Umbilical cord (tissue), 2 donors: ENCODE data around the gene TNFAIP8L3. TPM values are rescaled to one million over a fixed set of nuclear protein-coding genes. Genes with fewer than 3 reads are reported as not detected.

Experiments
- DNase-seq: peaks from one replicate; pipeline ENCODE4 v3.0.0-alpha.2; 2015; ENCODE audit warnings: low spot score
- total RNA-seq: library from RNA; depleted of rRNA; stranded (reverse); fragments of >200 nt; gene quantifications from one replicate; pipeline ENCODE4 v1.2.3, GENCODE V29; 2014; ENCODE audit warnings: low replicate concordance; ENCODE audit not compliant: insufficient read depth

Gene TNFAIP8L3
- total RNA-seq, 1 donor from 2014 or later = 6.3 TPM

- no peak for DNase-seq
Measured at GRCh38 chr15:51117270-51117669, 22.6 kb upstream of the TNFAIP8L3 start.

- DNase-seq = no peak
Measured at GRCh38 chr15:51114437-51115119, 19.9 kb upstream of the TNFAIP8L3 start.

- no peak for DNase-seq
Measured at GRCh38 chr15:51112078-51112477, 17.4 kb upstream of the TNFAIP8L3 start.

GRCh38 chr15:51111061-51111460 lies 16.4 kb upstream of the TNFAIP8L3 start:
- no peak for DNase-seq

GRCh38 chr15:51110171-51110570 lies 15.5 kb upstream of the TNFAIP8L3 start:
- DNase-seq = no peak

DNA sequence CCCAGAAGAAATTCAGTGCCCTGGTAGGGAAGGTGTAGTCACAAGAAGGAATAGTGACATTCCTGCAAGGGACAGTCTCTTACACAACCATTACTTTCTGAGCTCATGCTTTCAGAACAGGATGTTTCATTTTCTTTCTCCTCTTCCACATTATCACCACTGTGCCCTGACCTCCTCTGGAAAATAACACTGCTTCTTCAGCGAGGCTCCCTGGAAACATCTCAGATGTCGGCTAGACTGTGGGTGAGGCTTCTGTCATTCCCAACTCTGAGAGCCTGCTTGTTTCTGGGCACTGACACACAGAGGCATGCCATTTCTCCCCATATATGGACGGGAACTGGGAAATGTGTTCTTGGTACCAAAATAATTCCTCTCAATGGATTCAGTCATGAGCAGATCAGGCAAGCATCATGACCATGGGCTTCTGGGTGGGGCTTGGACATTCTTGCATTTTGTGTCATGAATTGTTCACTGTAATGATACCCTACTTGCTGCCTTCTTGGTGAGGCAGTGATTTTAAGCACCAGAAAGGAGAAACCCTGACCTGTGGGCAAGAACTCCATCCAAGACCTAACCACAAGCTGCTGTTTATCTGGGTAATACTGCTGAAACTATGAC lies 14.3 kb upstream of the TNFAIP8L3 start:
- DNase-seq = peak; percentile 49

GRCh38 chr15:51107612-51108011 lies 12.9 kb upstream of the TNFAIP8L3 start:
- DNase-seq = no peak

- no peak for DNase-seq
Measured at GRCh38 chr15:51106481-51106880, 11.8 kb upstream of the TNFAIP8L3 start.

DNA sequence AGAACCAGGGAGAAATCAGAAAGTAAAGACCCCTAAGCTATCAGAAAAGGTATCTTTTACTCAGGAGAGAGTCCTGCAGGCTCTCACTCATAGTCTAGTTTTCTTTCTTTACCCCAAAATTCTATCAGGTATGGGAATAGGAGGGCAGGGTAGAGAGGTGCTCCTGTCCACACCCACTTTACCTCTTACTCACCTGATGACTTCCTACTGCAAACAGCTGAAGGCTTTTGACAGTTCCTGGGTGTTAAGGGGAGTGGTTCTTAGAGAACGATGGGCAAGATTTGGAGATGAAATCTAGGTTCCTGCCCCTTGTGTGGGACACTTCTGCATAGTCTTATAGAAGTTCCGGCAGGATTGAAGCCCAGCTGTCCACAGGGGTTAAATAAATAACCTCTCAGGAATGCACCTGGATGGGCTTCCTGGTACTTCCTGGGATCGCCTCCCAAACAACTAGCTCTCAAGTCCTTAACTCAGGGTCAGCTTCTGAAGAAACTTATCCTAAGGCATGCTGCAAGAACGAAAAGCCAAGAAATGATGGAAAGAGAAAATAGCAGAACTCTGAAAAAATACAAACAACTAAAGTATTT lies 10.8 kb upstream of the TNFAIP8L3 start:
- DNase-seq = no peak

DNA sequence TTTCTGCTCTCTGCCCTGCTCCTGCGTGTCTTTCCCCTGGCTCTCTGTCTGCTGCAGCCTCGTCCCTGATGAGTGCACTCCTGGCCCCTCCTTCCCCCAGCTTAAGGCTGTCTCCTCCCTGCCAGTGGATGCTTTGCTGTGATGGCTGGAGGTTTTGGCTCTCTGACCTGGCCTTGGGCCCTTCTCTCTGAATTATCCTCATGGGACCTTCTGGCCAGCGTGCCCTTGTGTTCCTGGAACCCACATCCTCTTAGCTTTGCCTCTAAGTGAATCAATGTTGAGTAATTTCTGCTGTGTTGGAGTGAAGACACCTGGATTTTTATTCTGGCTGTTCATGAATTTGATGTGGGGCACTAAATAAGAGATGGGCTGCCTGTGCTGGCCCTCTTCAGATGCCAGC lies 9.8 kb upstream of the TNFAIP8L3 start:
- DNase-seq = peak; percentile 40

DNA sequence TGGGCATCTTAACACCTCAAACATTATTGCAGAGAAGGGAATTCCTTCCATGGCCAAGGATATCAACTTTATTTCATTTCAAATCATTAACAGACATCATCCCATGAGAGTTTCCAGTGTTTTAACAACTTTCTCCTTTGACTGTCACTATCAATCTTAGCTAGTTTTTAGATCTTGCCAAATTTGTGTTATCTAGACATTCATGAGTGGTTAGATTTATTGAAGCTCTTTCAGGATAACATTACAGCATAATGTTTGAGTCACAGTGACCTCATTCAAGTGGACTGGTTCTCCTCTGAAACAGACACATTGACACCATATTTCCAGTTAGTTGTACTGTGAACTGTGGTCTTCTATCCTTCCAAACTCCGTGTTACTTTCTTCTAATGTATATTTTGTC lies 8.6 kb upstream of the TNFAIP8L3 start:
- peak; percentile 70 for DNase-seq

DNA sequence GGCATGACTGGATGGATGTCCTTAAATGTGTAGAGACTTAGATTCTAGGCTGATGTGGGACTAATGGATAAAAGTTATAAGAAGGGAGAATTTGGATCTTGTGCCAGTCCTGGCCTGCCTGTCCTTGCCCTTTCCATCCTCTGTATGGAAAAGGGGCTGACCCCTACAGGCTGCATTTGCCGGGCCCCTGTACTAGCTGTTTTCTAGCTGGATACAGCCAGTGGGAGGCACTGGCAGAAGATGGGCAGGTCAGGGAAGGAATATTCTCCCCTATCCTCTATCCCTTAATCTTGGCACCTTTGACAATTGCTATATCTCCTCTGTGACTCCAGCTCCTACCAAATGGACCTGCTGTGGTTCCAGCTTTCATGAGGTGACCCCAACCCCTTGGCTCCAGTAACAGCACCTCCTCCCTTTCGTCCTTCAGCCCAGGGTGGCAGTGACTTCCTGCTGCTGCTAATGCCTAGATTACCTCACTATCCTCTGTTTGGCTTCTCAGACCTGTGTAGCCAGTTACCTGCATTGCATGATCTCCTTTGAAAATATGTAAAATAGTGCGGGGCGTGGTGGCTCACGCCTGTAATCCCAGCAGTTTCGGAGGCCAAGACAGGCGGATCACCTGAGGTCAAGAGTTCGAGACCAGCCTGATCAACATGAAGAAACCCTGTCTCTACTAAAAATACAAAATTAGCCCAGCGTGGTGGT lies 6.2 kb upstream of the TNFAIP8L3 start:
- DNase-seq = no peak

DNA sequence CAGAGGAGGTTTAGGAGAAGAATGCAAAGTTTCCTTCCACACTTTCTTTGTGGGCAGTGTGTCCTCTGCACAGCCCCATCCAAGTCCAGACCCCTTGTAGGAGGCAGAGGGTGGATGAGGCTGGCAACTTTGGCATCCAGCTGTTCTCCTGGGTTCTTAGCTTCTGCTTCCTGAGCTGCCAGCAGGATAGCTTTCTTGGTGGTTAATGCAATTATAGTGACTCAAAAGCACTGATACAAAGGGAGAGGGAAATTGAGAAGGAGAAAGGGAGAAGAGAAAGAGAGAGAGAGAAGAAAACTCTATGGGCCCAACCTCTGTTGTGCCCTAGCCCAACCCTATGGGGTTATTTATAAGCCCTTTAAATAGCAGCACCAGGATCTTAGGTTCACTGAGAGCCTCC lies 4.5 kb upstream of the TNFAIP8L3 start:
- no peak for DNase-seq

- no peak for DNase-seq
Measured at GRCh38 chr15:51098331-51098619, 3.6 kb upstream of the TNFAIP8L3 start.

GRCh38 chr15:51097553-51098330 lies 3.0 kb upstream of the TNFAIP8L3 start:
- DNase-seq = peak; percentile 63

DNA sequence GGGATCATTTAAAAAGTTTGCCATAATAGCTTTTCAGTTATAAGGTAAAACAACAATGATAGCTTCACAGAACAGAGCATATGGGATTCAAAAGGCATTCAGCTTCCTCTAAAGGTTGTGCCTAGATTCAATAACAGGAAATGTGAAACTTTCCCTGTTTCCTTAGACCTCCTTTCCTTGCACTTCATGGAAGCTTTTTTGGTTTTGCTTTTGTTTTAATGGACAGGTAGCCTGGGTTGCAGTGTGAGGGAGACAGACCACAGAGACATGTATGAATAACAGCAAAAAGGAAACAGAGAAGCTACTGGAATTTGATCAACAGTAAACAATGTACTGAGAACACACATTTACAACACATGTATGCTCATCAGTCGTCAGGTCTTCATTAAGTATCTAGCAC lies 2.3 kb upstream of the TNFAIP8L3 start:
- DNase-seq = no peak

DNA sequence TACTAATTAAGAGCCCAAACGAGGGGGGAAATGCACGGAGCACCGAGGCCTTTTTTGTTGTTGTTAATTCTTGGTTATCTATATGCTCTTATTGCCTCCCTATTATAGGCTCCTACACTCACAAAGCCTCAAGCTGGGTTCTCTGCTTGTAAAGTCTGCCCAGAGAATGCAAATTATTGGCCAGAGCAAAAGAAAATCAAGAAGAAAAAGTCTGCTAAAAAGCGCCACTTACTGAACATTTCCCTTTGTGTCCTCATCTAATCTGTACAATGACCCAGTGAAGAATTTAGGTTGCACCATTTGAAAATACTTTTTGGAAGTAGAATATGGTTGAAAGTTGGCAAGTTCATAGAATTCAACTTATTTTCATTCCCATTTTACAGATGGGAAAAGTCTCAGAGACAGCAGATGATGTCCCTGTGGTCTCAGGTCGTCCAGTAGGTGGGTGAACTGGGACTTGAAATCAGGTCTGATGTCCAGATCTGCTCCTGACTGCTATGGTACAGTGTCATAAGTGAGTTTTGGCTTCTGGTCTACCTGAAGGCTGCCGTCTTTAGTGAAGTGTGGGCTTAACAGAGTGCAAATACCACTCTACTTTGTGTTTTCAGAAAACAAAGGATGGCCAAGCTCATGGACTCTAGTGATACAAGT lies 1.1 kb upstream of the TNFAIP8L3 start:
- no peak for DNase-seq

- peak; percentile 20 for DNase-seq
Measured at GRCh38 chr15:51093839-51094605, 684 bp downstream of the TNFAIP8L3 start.

DNA sequence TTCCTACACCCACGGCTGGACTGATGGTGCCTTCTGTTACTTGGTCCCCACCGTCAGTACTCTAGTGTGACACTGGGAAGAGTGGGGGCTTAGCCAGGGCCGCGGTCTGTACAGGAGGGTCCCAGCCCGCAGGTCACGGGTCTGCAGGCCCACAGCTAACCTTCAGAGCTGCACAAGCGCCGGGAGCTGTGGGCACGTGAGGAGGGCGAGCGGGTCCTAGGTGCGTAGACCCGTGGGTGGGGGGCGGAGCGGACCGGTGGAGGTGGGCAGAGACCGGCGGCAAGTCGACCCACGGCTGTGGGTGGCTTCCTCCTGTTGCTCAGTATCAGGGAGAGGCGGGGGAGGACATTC lies 1.2 kb downstream of the TNFAIP8L3 start:
- DNase-seq = no peak

DNA sequence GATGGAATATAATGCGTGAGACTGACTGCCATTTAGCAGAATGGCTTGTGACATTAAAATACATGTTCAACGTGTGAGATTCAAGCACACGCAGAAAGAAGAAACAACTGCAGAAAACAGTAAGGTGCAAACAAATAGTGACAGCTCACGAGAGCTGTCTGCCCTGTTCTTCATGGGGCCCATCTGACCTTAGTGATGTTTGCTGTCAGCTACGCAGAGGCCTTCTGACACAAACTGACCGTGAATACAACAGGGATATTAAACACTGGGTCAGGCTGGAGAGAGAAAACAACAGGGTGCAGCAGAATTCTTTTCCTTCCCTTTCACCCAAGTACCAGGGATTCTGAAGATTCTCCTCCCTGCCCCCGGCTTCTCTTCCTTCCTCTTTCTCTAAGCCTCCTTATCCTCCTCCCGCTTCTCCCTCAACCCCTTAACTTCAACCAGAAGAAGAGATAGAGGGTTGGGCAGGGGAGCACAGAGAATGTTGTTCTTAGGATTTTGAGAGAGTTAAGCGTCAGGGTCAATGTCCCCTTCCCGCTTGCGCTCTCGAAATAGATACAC lies 2.1 kb downstream of the TNFAIP8L3 start:
- DNase-seq = no peak
